ENCODE results near the gene GATD1. TPM values are rescaled to one million over a fixed set of nuclear protein-coding genes. Genes with fewer than 3 reads are reported as not detected.
A peak's percentile ranks its signal among the peaks of the same experiment; 100 is the strongest.

Gene GATD1
- total RNA-seq, 1 donor from 2014 or later, result 52.3 TPM

- Mint-ChIP-seq H3K36me3 (ENCODE audit: low read depth) (peaks cover 2% of the 10 kb centered on the region), H3K9me3 (ENCODE audit: low read depth) (no peaks in the 10 kb centered on the region), H3K4me3 (ENCODE audit: unreplicated experiment) (peak overlapping the region; percentile 84), H3K27ac (ENCODE audit: unreplicated experiment) (peak overlapping the region; percentile 93), H3K27me3 (ENCODE audit: low read depth) (no peaks in the 10 kb centered on the region), H3K4me1 (ENCODE audit: low read depth) (peaks cover 15% of the 10 kb centered on the region)
- no peak for TF ChIP-seq CTCF (IDR thresholded peaks at IDR 0.05)
- no peak for DNase-seq (ENCODE audit: low spot score)
Measured at GRCh38 chr11:797296-798092, 20.2 kb upstream of the GATD1 start.

- Mint-ChIP-seq H3K9me3 (ENCODE audit: low read depth) (no peaks in the 10 kb centered on the region), H3K4me1 (ENCODE audit: low read depth) (peaks cover 15% of the 10 kb centered on the region), H3K27me3 (ENCODE audit: low read depth) (no peaks in the 10 kb centered on the region), H3K36me3 (ENCODE audit: low read depth) (peaks cover 2% of the 10 kb centered on the region), H3K4me3 (ENCODE audit: unreplicated experiment) (peak overlapping the region; percentile 84), H3K27ac (ENCODE audit: unreplicated experiment) (peak overlapping the region; percentile 93)
- TF ChIP-seq CTCF (IDR thresholded peaks at IDR 0.05), result no peak
- no peak for DNase-seq (ENCODE audit: low spot score)
Measured at GRCh38 chr11:796565-797295, 19.4 kb upstream of the GATD1 start.

GRCh38 chr11:795634-796564 is 18.6 kb upstream of the GATD1 start:
- Mint-ChIP-seq H3K4me3 (ENCODE audit: unreplicated experiment) (peak overlapping the region; percentile 84), H3K27ac (ENCODE audit: unreplicated experiment) (peak overlapping the region; percentile 82), H3K4me1 (ENCODE audit: low read depth) (peaks cover 15% of the 10 kb centered on the region), H3K9me3 (ENCODE audit: low read depth) (no peaks in the 10 kb centered on the region), H3K27me3 (ENCODE audit: low read depth) (no peaks in the 10 kb centered on the region), H3K36me3 (ENCODE audit: low read depth) (peaks cover 2% of the 10 kb centered on the region)
- no peak for TF ChIP-seq CTCF (IDR thresholded peaks at IDR 0.05)
- DNase-seq (ENCODE audit: low spot score), result no peak

DNA sequence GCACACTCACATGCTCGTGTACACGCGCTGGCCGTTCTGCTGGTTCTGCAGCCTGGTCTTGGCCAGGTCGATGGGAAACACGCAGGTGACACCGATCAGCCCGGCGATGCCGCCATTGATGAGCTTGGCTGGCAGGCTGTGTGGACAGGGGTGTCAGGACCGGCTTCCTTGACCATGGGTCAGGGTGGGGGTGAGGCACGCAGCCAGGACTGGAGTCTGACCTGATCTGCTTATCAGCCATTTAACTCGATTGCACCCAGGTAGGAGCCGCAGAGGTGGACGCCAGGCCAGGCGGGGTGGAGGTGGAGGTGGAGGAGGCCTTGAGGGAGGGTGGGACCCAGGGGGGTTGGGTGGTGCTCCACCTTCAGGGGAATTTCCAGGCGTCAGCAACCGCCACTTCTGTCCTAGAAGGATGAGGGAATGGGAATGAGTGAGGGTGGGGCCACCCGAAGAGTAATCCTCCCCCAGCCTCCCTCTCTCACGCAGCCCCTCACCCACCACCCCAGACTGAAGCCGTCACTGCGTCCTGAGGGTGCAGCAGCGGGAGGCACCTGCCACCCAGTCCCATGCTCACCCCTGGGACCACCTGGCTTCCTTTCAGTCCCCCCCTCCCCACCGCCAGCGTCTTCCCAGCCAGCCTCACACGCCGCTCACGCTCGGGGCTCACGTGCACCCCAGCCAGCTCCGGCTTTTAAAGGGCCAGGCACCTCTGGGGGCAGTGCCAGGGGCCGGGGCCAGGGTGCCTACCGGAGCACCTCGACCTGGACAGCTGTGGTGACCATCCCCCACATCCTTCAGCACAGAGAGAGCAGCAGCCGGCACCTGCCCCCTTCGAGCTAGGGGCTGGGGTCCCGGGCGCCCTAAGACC is 17.7 kb upstream of the GATD1 start:
- H3K27me3 Mint-ChIP-seq (ENCODE audit: low read depth), result no peaks in the 10 kb centered on the region
- TF ChIP-seq CTCF (IDR thresholded peaks at IDR 0.05), result no peak
- H3K27ac Mint-ChIP-seq (ENCODE audit: unreplicated experiment), result no peak overlapping the region
- no peak overlapping the region for H3K4me3 Mint-ChIP-seq (ENCODE audit: unreplicated experiment)
- no peaks in the 10 kb centered on the region for H3K36me3 Mint-ChIP-seq (ENCODE audit: low read depth)
- DNase-seq (ENCODE audit: low spot score), result no peak
- H3K9me3 Mint-ChIP-seq (ENCODE audit: low read depth), result no peaks in the 10 kb centered on the region
- H3K4me1 Mint-ChIP-seq (ENCODE audit: low read depth), result peaks cover 15% of the 10 kb centered on the region

Measured in chondrocyte (in vitro differentiated cells).